Activated CD4-positive, alpha-beta T cell treated with anti-CD3 and anti-CD28 coated beads for 36 hours (primary cell): ENCODE data around the gene PTPRM. TPM values are rescaled to one million over a fixed set of nuclear protein-coding genes. Genes with fewer than 3 reads are reported as not detected.
A peak's percentile ranks its signal among the peaks of the same experiment; 100 is the strongest.

Source experiments
- ATAC-seq: fragments of 200-7000 bp; cut with Tn5 transposase; one replicate; pipeline ENCODE4 v1.10.0; 2021; ENCODE audit warnings: mild to moderate bottlenecking, moderate library complexity
- CTCF ChIA-PET: fragments of 350-600 bp; sonication (Branson Sonifier 250); formaldehyde crosslinking; loops from one replicate; lab custom pipeline; 2021; ENCODE audit warnings: antibody characterized with exemption; lab: Charles Lee
- POLR2A ChIA-PET: fragments of 350-600 bp; sonication (Branson Sonifier 250); formaldehyde crosslinking; loops from one replicate; lab custom pipeline; 2021; ENCODE audit warnings: antibody characterized with exemption, inconsistent platforms; lab: Charles Lee
- DNase-seq: peaks from one replicate; pipeline ENCODE4 v3.0.0-alpha.2; 2020
- H3K27ac Mint-ChIP-seq: one replicate; pipeline ENCODE4 v1.8.0; 2021; ENCODE audit warnings: mixed read lengths
- H3K27me3 Mint-ChIP-seq: one replicate; pipeline ENCODE4 v1.8.0; 2021; ENCODE audit warnings: mixed read lengths
- H3K36me3 Mint-ChIP-seq: one replicate; pipeline ENCODE4 v1.8.0; 2021; ENCODE audit warnings: low read depth, mixed read lengths
- H3K4me1 Mint-ChIP-seq: one replicate; pipeline ENCODE4 v1.8.0; 2021; ENCODE audit warnings: mixed read lengths
- H3K4me3 Mint-ChIP-seq: one replicate; pipeline ENCODE4 v1.8.0; 2021; ENCODE audit warnings: mild to moderate bottlenecking, moderate library complexity, mixed read lengths
- H3K9me3 Mint-ChIP-seq: one replicate; pipeline ENCODE4 v1.8.0; 2021; ENCODE audit warnings: low read depth, mixed read lengths
- intact Hi-C, 2 experiments: fragments of 100-400 bp; cut with DNase I in 1 of 2; cut with micrococcal nuclease in 1 of 2; formaldehyde crosslinking; loops; one replicate each; pipeline versions ENCODE4 v1.14.2 to v1.15.1; 2022 to 2024; cut with DNase I, micrococcal nuclease
- total RNA-seq, 2 experiments: library from RNA; stranded (reverse); gene quantifications; one replicate each; pipeline ENCODE4 v1.2.3, GENCODE V29; 2021

Gene PTPRM
- total RNA-seq, 2 experiments from 2014 or later = 6.5 to 14.0 TPM

- no peak for ATAC-seq
- CTCF ChIA-PET = no interaction called here
These were observed 347.9 kb downstream of the PTPRM start for GRCh38 chr18:7914834-7915670.

DNA sequence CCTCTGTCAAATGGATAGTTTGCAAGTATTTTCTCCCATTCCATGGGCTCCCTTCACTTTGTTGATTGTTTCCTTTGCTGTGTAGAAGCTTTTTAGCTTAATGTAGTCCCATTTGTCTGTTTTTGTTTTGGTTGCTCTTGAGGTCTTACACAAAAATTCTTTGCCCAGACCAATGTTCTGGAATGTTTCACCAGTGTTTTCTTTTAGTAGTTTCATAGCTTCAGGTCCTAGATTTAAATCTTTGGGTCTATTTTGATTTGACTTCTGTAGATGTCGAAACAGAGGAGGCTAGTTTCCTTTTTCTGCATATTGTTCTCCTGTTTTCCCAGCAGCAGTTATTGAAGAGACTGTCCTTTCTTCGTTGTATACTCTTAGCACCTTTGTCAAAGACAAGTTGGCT lies 351.6 kb downstream of the PTPRM start:
- Mint-ChIP-seq H3K4me3 (no peak overlapping the region), H3K4me1 (no peaks in the 10 kb centered on the region), H3K27ac (no peak overlapping the region), H3K9me3 (no peaks in the 10 kb centered on the region), H3K27me3 (peaks cover 1% of the 10 kb centered on the region), H3K36me3 (no peaks in the 10 kb centered on the region)
- DNase-seq (no peak), ATAC-seq (no peak)
- ChIA-PET POLR2A (no interaction called here), CTCF (no interaction called here)
- intact Hi-C loops = no loop called here

More at GRCh38 chr18:7914834-7915670, 347.9 kb downstream of the PTPRM start:
- Mint-ChIP-seq H3K27me3 (peaks cover 1% of the 10 kb centered on the region), H3K4me1 (no peaks in the 10 kb centered on the region), H3K4me3 (no peak overlapping the region), H3K36me3 (no peaks in the 10 kb centered on the region), H3K9me3 (no peaks in the 10 kb centered on the region), H3K27ac (no peak overlapping the region)
- intact Hi-C loops = no loop called here
- POLR2A ChIA-PET = no interaction called here
- DNase-seq = no peak

- Mint-ChIP-seq H3K36me3 (no peaks in the 10 kb centered on the region), H3K9me3 (no peaks in the 10 kb centered on the region), H3K27me3 (peaks cover 1% of the 10 kb centered on the region), H3K4me3 (no peak overlapping the region), H3K27ac (no peak overlapping the region), H3K4me1 (no peaks in the 10 kb centered on the region)
- CTCF ChIA-PET = no interaction called here
- ATAC-seq (no peak), DNase-seq (no peak)
- intact Hi-C loops = no loop called here
- POLR2A ChIA-PET = no interaction called here
These were observed 352.4 kb downstream of the PTPRM start for GRCh38 chr18:7919565-7919964.

GRCh38 chr18:7921938-7922587 lies 354.9 kb downstream of the PTPRM start:
- H3K36me3 Mint-ChIP-seq = no peaks in the 10 kb centered on the region
- no peaks in the 10 kb centered on the region for H3K9me3 Mint-ChIP-seq
- H3K4me3 Mint-ChIP-seq = no peak overlapping the region
- peak overlapping the region; percentile 27 for H3K27ac Mint-ChIP-seq
- no peaks in the 10 kb centered on the region for H3K4me1 Mint-ChIP-seq
- ATAC-seq = no peak
- no peak for DNase-seq
- ChIA-PET POLR2A (no interaction called here), CTCF (no interaction called here)
- intact Hi-C loops = no loop called here
- no peaks in the 10 kb centered on the region for H3K27me3 Mint-ChIP-seq

DNA sequence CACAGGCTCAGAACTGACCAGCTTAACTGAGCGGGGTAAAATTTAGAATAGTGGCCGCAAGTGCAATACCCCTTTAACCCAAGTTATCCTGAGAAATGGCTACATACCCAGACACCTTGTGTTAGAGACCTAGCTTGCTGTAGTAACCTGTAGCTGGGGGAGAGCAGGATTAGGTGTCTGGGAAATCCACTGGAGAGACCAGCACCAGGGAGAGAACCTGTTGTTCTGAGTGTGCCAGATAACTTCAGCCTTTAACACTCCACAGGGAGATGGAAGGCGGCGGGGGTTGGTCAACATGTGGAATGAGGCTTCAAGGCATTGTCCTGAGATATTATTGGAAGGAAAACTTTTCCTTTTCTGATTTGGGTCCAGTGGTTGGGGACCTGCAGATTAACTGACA lies 356.0 kb downstream of the PTPRM start:
- Mint-ChIP-seq H3K27me3 (no peaks in the 10 kb centered on the region), H3K4me3 (no peak overlapping the region), H3K4me1 (peaks cover 3% of the 10 kb centered on the region), H3K9me3 (no peaks in the 10 kb centered on the region), H3K36me3 (no peaks in the 10 kb centered on the region), H3K27ac (no peak overlapping the region)
- ChIA-PET POLR2A (no interaction called here), CTCF (no interaction called here)
- no peak for ATAC-seq
- intact Hi-C loops = no loop called here
- DNase-seq = no peak

DNA sequence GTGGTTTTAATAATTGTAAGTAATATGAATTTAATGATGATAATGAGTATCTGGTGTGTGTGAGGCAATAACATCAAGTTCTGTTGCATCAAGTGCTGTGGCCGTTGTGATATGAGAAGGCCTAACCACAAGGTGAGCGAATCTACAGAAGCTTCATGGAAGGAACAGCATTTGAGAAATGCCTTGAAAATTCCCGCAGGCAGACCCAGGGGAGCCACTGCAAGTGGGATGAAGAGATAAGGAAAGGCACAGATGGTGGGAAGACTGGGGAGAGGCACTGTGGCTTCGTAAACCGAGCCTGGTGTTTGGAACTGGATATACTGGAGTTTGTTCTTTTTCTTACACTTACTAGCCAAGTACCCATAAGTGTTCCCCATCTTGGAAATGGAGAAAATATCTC lies 357.5 kb downstream of the PTPRM start:
- intact Hi-C loops = no loop called here
- Mint-ChIP-seq H3K27me3 (no peaks in the 10 kb centered on the region), H3K36me3 (no peaks in the 10 kb centered on the region), H3K4me3 (no peak overlapping the region), H3K9me3 (no peaks in the 10 kb centered on the region), H3K27ac (no peak overlapping the region), H3K4me1 (peaks cover 3% of the 10 kb centered on the region)
- POLR2A ChIA-PET = no interaction called here
- no peak for ATAC-seq
- CTCF ChIA-PET = no interaction called here
- no peak for DNase-seq

DNA sequence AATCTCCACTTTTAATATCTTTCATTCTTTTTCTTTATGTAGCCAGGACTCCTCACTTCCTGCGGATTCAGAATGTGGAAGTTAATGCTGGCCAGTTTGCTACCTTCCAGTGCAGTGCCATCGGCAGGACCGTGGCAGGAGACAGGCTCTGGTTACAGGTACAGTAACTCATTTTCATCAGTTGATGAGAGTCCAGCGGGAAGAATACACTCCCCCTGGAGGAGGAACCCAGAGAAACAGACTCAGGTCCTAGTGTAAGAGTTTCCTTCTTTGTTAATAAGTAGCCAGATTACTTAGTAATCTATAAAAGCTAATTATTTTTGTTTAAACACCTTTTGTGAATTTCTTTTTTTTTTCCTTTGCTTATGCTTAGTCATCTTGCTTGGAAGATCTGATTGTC lies 359.4 kb downstream of the PTPRM start:
- Mint-ChIP-seq H3K27ac (no peak overlapping the region), H3K36me3 (no peaks in the 10 kb centered on the region), H3K9me3 (no peaks in the 10 kb centered on the region), H3K4me3 (no peak overlapping the region), H3K4me1 (peaks cover 3% of the 10 kb centered on the region), H3K27me3 (no peaks in the 10 kb centered on the region)
- ATAC-seq = no peak
- intact Hi-C loops = no loop called here
- DNase-seq = no peak
- CTCF ChIA-PET = interaction anchor here (0.6 to 0.8 kb wide), 3 partner anchors 39 to 50 kb away, joined by 3 read pairs; no protein-coding TSS in a partner anchor
- POLR2A ChIA-PET = no interaction called here

DNA sequence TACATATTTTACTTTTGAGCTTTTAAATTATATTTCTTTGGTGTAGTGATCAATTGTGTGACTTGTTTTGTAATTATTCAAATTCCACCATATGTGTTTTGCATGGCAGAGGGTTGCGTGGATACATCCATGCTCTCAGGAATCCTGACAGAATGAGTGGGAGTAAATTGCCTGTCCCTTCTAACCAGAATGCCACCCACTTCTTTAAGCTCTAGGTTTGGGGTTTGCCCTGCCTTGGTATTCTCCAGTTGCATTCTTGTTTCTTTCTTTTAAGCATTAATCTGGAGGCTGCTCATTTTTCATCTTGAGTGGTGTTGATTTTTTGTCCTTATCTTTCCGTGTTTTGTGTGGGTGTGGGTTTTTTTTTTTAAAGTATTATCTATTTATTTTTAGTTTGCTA lies 360.0 kb downstream of the PTPRM start:
- ChIA-PET POLR2A (no interaction called here), CTCF (interaction anchor here (0.8 kb wide), 1 partner anchor 38 kb away, joined by 3 read pairs; no protein-coding TSS in a partner anchor)
- no peaks in the 10 kb centered on the region for H3K36me3 Mint-ChIP-seq
- intact Hi-C loops = no loop called here
- no peaks in the 10 kb centered on the region for H3K9me3 Mint-ChIP-seq
- no peak overlapping the region for H3K27ac Mint-ChIP-seq
- ATAC-seq (no peak), DNase-seq (no peak)
- no peak overlapping the region for H3K4me3 Mint-ChIP-seq
- H3K27me3 Mint-ChIP-seq = no peaks in the 10 kb centered on the region
- peaks cover 3% of the 10 kb centered on the region for H3K4me1 Mint-ChIP-seq

- CTCF ChIA-PET = no interaction called here
- no peak for DNase-seq
- intact Hi-C loops = no loop called here
- Mint-ChIP-seq H3K36me3 (no peaks in the 10 kb centered on the region), H3K27me3 (no peaks in the 10 kb centered on the region), H3K4me1 (peaks cover 3% of the 10 kb centered on the region), H3K9me3 (no peaks in the 10 kb centered on the region), H3K4me3 (no peak overlapping the region), H3K27ac (no peak overlapping the region)
- ATAC-seq = no peak
- POLR2A ChIA-PET = no interaction called here
These were observed 364.6 kb downstream of the PTPRM start for GRCh38 chr18:7931763-7932162.

- DNase-seq = no peak
- no peaks in the 10 kb centered on the region for H3K9me3 Mint-ChIP-seq
- H3K4me1 Mint-ChIP-seq = no peaks in the 10 kb centered on the region
- H3K36me3 Mint-ChIP-seq = no peaks in the 10 kb centered on the region
- H3K4me3 Mint-ChIP-seq = no peak overlapping the region
- no peak for ATAC-seq
- H3K27me3 Mint-ChIP-seq = no peaks in the 10 kb centered on the region
- no peak overlapping the region for H3K27ac Mint-ChIP-seq
- CTCF ChIA-PET = no interaction called here
- intact Hi-C loops = no loop called here
- POLR2A ChIA-PET = interaction anchor here (0.7 kb wide), 1 partner anchor 9 kb away, joined by 3 read pairs; no protein-coding TSS in a partner anchor
These were observed 370.2 kb downstream of the PTPRM start for GRCh38 chr18:7937268-7937667.

DNA sequence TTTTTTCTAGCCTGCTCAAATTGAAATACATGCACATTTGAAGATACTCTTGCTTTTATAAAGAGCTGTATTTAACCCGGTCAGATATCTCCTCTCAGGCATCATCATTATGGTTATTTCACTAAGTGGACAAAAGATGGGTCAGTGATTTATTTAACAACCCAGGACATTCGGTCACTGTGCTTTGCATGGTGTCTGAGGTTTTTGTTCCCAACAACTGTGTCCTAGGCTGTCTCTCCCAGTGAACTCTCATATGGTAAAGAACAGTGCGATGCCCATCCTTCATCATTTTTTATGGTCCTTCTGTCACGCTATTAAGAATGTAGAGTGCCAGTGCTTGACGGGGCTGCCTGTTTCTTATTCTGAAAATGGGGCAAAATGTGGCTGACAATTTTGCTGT lies 372.4 kb downstream of the PTPRM start:
- Mint-ChIP-seq H3K4me1 (no peaks in the 10 kb centered on the region), H3K27me3 (no peaks in the 10 kb centered on the region)

GRCh38 chr18:7940379-7940778 lies 373.3 kb downstream of the PTPRM start:
- Mint-ChIP-seq H3K36me3 (no peaks in the 10 kb centered on the region), H3K9me3 (no peaks in the 10 kb centered on the region), H3K27ac (no peak overlapping the region), H3K4me1 (no peaks in the 10 kb centered on the region), H3K4me3 (no peak overlapping the region), H3K27me3 (no peaks in the 10 kb centered on the region)
- ChIA-PET POLR2A (no interaction called here), CTCF (no interaction called here)
- ATAC-seq (no peak), DNase-seq (no peak)
- intact Hi-C loops = no loop called here

More for the DNA sequence above, 372.4 kb downstream of the PTPRM start:
- Mint-ChIP-seq H3K27ac (no peak overlapping the region), H3K9me3 (no peaks in the 10 kb centered on the region), H3K4me3 (no peak overlapping the region), H3K36me3 (no peaks in the 10 kb centered on the region)
- intact Hi-C loops = no loop called here
- ChIA-PET CTCF (no interaction called here), POLR2A (no interaction called here)
- no peak for DNase-seq
- ATAC-seq = no peak
